Cortex of kidney (tissue), 1 donor: Measurements from ENCODE around the gene IGDCC3.

Source experiments
- DNase-seq: peaks from one replicate; lab custom pipeline; 2025; lab: John Stamatoyannopoulos, UW

Gene IGDCC3

DNA sequence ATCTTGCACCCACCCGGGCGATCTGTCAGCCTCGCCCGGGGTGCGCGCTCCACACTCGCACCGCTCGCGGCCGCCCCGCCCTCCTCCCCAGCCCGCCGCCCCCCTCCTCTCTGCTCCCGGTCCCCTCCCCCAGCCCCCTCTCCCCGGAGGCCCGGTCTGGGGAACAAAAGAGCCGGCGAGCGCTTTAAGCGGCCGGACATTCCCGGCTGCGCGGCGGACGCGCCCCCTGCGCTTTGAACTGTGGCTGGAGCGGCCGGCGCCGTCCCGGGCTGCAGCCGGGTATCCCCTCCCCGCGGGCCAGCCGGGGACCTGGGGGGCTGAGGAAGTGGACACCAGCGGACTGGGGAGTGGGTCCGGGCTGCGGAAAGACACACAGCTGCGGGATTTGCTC is at the start of gene IGDCC3:
IGDCC3 (minus strand) TSS at position 27 of the 391 bp plus-strand sequence. CDS start 214 bp downstream, outside the sequence.
- no peak for DNase-seq

DNA sequence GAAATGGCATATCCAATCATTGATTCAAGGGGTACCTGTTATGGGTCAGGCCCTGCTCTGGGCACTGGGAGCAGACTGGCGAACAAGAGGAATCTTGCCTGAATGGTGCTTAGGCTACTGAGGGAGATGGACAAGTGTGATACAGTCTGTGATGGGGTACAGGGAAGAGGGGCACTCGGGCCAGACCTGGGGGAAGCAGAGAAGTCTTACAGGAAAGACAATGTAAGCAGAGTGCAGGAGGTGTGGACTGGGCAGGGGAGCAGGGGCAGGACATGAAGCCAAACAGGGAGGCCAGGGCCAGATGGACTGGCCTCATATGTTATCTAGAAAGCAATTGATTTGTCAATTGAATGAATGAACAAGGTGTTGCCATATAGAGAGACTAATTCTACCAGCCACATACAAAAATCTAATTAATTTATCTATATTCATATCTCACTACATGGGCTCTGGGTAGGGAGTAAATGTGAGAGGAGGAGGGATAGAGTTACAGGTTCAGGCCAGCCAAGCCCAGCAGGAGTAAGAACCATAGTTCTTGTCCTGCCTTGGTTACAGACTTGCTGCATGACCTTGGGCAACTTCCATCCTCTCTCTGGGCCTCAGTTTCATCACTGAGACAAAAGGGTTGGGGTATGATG is 48.5 kb upstream of the IGDCC3 start:
- no peak for DNase-seq

DNA sequence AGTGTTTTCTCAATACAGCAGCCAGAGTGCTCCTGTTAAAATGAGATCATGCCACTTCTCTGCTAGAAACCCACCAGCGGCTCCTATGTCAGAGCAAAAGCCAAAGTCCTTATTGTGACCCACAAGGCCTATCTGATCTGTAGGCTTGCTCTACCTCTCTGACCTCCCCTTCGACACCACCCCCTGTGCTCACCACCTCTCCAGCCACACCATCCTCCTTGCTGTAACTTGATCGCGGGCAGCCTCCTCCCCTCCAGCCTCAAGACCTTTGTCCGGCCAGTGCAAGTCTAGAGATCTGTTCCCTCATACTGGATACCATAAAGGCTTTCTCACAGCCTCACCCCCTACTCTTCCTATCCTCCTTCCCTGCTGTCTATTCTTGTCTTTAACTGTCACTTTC is 46.9 kb upstream of the IGDCC3 start:
- DNase-seq, result no peak

DNA sequence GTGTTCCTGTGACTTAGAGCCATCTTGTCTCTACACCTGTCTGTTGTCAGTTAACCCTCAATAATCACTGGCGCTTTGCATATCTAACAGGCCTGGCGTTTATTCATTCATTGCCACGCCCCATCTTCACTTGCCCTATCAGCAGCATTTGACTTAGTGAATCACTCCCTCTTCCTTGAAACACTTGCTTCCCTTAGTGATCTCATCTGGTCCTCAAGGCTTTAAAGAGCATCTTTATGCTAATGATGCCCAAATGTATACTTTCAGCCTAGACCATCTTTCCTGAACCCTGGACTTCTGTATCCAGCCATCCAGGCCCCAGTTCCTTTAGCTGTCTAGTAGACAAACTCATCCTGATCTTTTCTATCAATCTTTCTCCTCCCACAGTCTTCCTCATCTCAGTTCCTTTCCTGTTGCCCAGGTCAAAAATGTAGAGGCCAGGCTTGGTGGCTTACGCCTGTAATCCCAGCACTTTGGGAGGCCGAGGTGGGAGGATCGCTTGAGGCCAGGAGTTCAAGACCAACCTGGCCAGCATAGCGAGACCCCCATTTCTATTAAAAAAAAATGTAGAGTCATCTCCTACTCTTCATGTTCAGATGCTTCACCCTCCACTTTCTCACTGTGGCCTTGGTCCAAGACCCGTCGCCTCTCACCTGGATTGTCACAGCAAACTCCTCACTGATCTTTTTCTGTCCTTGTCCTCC is 46.3 kb upstream of the IGDCC3 start:
- DNase-seq, result no peak

DNA sequence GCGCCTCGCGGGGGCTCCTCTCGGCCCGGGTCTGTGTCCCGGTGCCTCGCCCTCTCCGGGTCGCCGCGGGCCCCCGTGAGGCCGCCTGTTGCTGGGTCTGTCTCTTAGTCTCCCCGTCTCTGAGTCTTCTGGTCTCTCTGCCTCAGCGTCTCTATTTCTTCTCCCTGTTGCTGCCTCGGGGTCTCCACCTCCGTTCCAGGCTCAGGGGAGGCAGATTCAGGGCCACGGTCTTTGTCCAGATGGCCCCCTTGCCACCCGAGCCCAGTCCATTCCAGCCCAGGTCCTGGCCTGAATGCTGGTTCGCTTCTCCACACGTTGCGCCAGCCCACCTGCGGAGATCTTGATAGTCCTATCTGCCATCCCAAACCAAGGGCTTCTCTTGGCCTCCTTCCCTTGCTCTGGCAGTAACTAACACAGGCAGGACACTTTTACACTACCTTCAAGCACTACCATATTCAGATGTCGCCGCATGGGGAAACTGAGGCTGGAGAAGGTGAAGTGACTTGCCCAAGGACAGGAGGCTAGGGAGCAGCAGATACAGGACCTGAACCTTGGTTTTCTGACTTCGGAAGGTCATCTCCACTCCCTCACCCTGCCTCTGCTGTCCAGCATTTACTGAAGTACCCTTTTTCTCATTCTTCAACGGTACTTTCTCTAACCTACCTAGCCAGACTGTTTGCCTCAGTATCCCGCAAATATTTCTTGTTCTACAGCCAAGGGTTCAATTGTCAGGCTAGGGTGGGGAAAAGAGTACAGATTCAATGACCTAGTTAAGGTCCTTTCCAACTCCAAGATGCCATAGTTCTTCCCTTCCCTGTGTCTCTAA is 45.6 kb upstream of the IGDCC3 start:
- no peak for DNase-seq

DNA sequence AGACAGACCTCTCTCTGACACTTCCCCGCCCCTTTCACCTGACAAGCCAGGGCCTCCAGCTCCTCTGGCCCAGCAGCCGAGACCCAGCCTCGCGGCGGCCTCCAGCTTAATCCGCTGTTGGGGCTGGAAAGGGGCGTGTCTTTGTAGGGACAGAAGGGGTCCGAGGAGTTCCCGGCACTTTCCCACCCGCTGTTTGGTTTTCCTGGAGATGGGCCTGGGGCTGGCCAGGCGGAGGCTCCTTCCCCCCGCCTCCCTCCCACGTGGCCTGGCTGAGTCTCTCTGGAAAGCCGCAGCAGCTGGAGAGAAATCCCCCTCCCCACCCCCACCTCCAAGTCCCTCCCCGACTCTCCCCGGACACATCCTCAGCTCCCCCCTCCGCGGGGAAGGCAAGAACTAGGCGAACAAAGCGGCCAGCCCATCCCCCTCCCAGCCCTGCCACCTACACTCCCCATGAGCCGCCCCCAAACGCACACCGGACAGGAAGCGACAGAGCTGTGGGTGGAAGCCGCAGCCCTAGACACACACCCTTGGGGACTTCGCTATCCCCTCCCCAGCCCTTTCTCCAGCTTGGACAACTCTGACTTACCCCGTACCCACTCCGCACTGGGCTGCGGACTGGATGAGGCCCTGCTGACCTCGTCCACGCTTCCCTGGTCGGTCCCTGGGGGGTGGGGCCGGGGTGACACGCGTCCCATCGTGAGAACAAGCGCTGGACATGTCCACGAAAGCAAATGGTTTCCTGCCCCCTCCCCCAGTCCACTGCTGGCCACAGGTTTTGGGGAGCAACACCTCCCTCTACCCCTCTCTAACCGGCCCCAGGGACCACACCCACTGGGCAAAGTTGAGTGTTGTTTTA is 43.8 kb upstream of the IGDCC3 start:
- DNase-seq, result no peak

DNA sequence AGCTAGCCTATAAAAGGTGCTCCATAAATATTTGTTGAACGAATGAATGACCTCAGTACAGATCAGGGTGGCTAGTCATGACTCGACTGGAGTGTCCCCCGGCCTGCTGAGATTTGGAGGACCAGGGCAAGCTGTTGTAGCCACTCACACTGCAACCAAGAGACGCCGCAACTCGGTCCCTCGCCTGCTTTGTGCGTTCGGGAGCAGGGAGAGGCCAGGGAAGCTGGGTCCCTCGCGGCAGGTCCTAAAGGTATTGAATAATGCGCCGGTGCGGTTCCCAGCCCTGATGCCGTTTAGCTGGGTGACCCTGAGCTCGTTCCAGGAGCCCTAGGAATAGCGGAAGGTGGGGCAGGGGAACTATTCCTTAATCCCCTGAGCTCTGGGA is 43.2 kb upstream of the IGDCC3 start:
- no peak for DNase-seq

DNA sequence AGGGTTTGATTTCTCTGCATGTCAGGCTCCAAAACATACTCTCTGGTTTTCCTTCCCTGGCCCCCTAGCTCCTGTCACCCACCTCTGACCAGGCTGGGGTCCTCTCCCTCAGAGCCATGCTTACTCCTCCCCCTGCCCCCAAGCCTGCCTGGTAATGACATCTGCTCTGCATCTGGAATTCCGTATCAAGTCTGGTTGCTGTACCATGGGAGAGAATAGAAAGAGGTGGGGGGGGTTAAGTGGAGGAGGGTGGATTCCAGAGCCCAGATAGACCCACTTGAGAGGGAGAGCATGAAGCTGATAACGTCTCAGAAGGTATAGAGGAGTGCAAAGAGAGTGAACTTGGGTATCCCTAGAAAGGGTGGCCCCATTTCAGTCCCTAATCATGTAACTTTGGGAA is 40.8 kb upstream of the IGDCC3 start:
- no peak for DNase-seq

DNA sequence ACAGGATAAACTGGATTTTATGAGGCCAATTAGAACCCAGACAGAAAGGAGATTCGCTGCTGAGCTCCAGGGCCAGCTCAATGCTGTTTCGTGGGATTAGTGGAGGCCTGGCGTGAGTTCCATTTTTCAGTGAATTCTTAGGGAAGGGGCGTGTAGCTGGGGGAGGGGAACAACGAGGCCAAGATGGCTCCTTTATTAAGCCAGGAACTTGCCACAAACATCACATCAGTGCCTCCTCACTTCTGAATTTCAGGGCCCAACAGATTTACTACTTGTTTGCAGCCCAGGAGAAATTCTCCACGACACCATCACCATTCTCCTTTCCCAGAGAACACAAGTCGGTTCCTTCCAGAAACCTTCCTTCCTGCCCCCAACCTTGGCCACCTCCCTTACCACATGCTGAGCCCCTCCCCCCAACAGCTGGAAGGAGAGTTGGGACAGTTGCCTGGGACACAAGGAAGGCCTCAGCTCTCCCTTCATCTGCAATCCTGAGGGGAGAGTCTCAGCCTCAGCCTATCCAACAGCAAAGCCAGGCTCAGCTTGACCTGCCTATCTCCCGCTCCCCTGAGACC is 39.1 kb upstream of the IGDCC3 start:
- no peak for DNase-seq

DNA sequence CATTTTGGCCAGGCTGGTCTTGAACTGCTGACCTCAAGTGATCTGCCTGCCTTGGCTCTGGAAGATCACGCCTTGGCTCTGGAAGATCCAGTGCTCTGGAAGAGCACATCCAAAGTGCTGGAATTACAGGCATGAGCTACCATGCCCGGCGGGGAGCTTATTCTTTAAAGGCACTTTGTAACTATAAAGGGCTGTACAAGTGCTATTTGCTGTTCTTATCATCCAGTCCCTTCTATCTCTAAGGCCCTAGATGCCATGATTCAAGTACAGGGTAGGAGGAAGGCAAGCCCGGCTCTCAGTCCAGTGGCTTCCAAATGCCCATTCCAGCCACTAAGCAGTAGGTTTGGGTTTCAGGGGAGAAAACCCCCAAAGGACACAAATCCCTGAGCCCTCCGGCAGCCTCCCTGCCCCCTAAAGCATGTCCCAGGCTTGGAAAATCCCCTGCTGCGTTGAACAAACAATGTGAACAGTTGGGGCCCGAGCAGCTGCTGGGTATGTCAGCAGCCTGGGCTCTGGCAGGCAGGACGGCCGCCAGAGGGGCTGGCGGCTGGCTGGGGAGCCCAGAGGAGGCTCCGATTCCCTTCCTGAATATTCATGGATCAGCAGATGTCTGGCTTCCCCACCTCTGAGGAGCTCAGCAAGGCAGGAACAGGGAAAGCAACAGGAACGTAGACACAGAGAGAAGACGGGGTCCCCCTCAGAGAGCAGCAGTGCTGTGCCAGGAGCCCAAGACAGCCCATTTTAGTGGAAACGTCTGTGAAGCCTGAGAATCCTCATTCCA is 37.2 kb upstream of the IGDCC3 start:
- no peak for DNase-seq

DNA sequence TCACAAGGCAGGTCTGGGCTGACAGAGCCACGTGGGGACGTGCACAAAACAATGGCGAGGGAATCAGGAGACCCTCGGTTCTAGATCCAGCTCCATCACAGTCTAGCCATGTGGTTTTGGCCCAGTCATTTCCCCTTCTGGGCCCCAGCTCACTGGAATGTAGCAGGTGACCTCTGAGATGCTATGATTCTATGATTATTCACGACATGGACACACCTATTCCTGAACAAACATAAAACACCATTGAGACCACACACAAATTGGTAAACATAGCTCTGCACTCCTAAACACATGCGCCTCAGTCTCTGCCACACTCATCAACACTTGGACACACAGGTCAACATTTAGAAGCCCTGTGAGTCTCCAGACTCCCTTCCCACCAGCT is 36.0 kb upstream of the IGDCC3 start:
- DNase-seq, result no peak

DNA sequence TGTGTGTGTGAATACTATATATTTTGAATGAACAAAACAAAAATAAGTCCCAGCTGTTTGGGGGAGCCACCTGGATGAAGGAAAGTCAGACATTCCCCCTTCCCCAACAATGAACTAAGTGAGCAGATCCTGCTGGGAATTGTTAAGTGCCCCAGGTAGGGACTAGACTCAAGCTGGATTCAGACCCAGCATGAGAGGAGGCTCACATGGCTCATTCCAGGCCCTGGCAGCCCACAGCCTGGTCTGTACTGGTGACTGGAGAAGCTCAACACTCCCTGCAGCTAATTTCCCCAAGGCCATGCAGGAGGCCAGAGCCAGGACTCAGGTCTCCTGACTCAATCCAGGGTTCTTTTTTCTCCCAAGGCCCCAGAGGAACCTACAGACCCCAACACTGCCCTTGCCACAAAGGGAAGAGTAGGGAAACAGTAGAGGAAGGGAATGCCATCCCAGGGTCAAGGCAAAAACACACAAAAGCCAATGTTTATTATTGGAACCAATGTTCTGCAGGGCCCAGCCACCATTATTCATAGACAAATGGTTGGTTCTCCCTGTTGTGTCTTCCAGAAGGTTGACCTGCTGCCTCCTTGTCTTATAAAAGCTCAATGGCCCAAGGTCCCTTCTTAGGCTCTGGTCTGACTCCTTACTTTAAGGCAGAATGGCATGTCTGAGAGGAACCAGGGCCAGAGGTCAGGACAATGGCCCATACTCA is 35.4 kb upstream of the IGDCC3 start:
- no peak for DNase-seq

DNA sequence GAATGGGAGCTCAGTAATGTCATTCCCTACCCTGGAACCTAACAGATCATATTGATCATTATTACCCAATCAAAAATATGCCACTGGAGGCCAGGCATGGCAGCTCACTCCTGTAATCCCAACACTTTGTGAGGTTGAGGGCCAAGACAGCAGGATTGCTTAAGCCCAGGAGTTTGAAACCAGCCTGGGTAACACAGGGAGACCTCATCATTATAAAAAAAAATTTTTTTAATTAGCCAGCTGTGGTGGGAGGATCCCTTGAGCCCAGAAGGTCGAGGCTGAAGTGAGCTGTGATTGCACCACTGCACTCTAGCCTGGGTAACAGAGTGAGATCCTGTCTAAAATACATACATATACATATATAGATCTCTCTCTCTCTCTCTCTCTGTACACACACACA is 34.8 kb upstream of the IGDCC3 start:
- no peak for DNase-seq

DNA sequence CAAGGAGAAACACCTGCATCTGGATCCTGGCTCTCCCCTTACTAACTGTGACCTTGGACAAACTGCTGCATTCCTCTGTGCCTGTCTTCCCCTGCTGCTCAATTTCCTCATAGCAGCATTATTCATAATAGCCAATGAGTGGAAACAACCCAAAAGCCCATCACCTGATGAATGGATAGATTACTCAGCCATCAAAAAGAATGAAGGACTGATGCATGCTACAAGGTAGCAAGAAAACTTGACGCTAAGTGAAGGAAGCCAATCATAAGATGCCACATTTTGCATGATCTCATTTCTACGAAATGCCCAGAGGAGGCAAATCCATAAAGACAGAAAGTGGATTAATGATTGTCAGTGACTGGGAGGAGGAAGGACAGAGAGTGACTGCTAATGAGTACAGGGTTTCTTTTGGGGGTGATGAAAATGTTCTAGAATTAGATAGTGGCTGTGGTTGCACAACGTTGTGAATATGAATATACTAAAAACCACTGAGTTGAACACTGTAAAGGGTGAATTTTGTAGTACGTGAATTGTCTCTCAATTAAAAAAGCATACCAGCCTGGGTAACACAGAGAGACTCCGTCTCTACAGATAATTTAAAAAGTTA is 33.8 kb upstream of the IGDCC3 start:
- no peak for DNase-seq

DNA sequence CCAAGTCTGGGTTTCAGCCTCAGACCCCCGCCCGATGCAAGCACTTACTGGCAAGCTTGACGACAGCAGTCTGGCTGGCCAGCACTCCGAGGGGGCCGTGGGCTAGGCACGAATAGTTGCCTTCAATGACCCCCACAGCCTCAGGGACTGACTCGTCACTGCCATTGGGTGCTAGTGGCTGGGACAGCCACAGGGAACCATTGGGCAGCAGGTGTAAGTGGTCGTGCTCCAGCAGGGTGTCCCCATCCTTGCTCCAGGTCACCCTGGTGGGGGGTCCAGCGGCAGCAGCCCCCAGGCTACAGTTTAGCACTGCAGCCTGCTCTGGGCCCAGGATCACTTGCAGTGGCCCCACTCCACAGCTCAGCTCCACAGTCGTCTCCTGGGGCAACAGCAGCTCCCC is 33.2 kb upstream of the IGDCC3 start:
- no peak for DNase-seq

DNA sequence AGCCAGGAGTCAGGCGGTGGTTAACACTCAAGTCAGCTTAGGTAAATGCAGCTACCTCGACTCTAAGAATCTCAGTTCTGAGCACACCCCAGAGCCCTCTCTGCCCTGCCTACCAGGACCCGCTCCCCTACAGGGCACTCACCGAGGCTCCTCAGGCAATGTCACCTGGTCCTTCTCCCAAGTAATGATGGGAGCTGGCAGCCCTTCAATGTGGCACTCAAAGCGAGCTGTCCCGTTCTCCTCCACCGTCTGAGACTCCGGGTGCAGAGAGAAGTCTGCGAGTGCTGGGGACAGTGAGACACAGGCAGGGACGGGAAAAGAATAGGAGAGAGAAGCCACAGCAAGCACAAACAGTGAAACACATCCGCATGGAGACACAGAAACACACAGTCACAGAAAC is 32.2 kb upstream of the IGDCC3 start:
- DNase-seq, result no peak

DNA sequence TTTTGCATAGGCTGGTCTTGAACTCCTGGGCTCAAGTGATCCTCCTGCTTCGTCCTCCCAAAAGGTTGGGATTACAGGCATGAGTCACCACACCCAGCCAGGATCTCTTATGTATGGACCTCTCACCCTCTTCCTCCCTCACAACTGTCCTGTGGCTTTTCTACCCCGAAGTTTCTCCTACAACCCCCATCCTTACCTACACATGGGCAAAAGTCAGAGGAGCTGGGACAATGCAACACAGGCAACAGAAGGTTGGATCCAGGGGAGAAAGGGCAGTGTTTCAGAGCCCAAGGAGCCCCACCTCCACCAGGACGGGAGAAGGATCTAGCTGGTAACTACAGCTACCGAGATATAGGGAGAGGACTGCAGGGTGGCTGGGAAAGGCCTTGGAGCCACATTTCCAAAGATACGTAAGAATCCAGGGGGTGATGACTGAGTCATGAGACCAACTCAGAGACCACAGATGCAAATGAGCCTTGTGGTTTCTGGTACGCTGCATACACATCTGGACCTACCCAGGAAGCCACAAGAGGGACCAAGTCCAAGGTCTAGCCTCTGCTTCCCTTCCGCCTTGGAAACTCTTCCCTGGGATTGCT is 31.3 kb upstream of the IGDCC3 start:
- DNase-seq, result no peak

DNA sequence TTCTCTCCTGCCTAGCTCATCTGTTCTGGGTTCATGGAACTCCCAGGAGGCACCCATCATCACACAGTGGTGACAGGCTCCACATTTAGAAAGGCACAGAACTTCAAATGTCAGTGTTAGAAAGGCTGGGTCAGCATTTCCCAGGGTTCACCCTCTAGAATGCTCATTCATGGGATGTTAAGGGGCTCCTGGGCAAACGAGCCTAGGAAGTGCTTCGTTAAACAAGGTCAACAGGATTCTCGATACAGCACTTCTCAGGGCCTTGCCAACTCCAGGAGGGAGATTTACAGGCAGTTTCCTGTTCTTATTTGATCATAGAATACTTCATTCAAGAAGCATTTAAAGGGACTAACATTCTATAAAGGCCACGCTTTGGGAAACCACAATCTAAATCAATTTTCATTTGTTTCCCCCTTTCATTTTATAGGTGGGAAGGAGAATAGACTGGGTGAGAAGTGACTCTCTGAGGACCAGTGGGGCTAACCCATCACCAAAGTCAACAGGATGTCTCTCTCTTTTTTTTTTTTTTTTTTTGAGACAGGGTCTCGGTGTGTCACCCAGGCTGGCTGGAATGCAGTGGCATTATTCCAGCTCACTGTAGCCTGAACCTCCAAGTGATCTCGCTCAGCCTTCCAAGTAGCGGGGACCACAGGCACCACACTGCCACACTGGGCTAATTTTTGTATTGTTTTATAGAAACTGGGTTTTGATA is 30.7 kb upstream of the IGDCC3 start:
- DNase-seq, result no peak

DNA sequence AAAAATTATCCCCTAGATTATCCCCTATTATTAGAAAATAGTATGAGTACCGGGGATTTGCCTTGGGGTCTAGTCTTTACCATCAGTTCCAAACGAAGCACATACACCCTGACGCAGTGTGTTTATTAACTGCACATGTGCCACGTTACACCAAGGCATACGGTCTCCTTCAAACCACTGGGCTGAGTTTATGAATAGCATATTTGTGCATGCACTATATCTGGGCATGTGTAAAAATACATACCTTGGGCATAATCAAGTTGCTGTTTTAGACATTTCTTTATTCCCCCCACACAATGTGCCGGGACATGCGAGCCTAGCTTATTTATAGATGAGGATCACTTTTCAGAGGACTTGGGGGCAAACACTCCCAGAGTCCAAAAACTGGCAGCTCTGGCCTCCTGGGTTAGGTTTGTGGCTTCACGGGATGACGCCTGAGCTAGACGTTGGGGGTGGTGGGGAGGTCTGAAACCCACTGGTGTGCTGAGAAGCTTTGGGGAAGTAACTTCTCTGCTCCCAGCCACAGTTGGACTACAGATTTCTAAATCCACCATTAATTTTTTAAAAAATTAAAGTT is 28.7 kb upstream of the IGDCC3 start:
- no peak for DNase-seq
